ENCODE measurements around the gene C9orf85.

Gene C9orf85

GRCh38 chr9:72013292-72013760, 101.9 kb downstream of the C9orf85 start:
- DNase-seq = no peak

GRCh38 chr9:72022841-72023240, 111.4 kb downstream of the C9orf85 start:
- DNase-seq = no peak
